Activated T-helper 1 cell treated with anti-CD3 and anti-CD28 coated beads, Interleukin-12 subunit alpha, Interleukin-12 subunit beta, Interleukin-2, Interleukin-4 antibody, amounts not matched to agents 30 ng/mL and 10 ng/mL and 1 ng/mL, durations not matched to agents 14 hours and 24 hours and 36 hours (primary cell): ENCODE measurements around the gene NR1D1. TPM values are rescaled to one million over a fixed set of nuclear protein-coding genes. Genes with fewer than 3 reads are reported as not detected.

Experiments
- DNase-seq: peaks from one replicate; pipeline ENCODE4 v3.0.0; 2021; ENCODE audit warnings: low spot score
- H3K27ac Mint-ChIP-seq: one replicate; pipeline ENCODE4 v1.8.0; 2021; ENCODE audit warnings: mild to moderate bottlenecking, mixed read lengths
- H3K27me3 Mint-ChIP-seq: one replicate; pipeline ENCODE4 v1.8.0; 2022; ENCODE audit warnings: mild to moderate bottlenecking, moderate library complexity, mixed read lengths; ENCODE audit not compliant: insufficient read depth
- H3K36me3 Mint-ChIP-seq: one replicate; pipeline ENCODE4 v1.8.0; 2021; ENCODE audit warnings: low read depth, mixed read lengths
- H3K4me1 Mint-ChIP-seq: one replicate; pipeline ENCODE4 v1.8.0; 2021; ENCODE audit warnings: low read depth, mixed read lengths
- H3K4me3 Mint-ChIP-seq: one replicate; pipeline ENCODE4 v1.8.0; 2021; ENCODE audit warnings: mild to moderate bottlenecking, moderate library complexity, mixed read lengths
- H3K9me3 Mint-ChIP-seq: one replicate; pipeline ENCODE4 v1.8.0; 2021; ENCODE audit warnings: mixed read lengths
- intact Hi-C: fragments of 100-400 bp; cut with micrococcal nuclease; formaldehyde crosslinking; loops from one replicate; pipeline ENCODE4 v1.15.1; 2024
- total RNA-seq: library from RNA; stranded (reverse); gene quantifications from 2 replicates; pipeline ENCODE4 v1.2.3, GENCODE V29; 2022

Gene NR1D1
- total RNA-seq, 1 donor from 2014 or later: 8.7 TPM

- H3K4me3 Mint-ChIP-seq: no peak overlapping the region
- H3K27ac Mint-ChIP-seq: no peak overlapping the region
- H3K36me3 Mint-ChIP-seq: no peaks in the 10 kb centered on the region
- intact Hi-C loops: loop anchor here (5.0 kb wide), 1 partner anchor 101 kb away; no protein-coding TSS in a partner anchor
- peaks cover 60% of the 10 kb centered on the region for H3K4me1 Mint-ChIP-seq
- no peak for DNase-seq
- H3K9me3 Mint-ChIP-seq: no peaks in the 10 kb centered on the region
- H3K27me3 Mint-ChIP-seq: peaks cover 35% of the 10 kb centered on the region
Measured at GRCh38 chr17:40065769-40066510, 34.4 kb downstream of the NR1D1 start.

DNA sequence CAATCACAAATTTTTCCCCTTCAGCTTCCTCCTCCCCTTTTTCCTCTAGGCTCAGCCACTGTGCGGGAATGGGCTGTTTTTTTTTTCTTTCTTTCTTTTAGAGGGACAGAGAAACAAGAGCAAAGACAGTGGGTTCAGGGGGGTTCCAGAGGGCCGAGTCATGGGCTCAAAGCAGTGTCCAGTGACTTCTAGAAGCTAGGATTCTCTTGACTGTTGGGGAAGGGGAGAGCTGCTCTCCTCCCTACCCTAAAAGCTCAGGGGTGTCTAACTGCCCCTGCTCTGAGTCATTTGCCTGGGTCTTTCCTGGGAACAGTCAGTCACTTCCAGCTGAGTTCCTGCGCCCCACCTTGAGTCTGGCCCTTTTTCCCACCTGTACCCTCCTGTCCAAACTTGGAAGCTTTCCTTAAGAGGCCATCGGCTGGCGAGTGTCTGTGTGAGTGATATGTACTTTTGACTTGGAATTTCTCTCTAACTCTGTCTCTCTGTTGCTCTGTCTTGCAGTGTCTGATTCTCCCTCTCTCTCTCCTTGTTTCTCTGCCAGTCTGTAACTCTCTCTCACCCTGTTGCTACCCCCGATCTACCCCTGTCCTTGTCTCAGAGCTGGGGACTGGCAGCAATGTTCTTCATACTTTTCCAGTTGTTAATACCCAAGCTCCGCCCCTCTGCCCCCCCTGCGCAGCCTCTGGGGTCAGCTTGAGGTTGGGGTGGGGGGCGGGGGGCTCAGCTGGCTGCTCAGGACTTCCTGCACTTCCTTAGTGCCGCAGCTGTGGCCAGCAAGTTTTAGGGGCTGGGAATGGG is 35.2 kb downstream of the NR1D1 start:
- peaks cover 37% of the 10 kb centered on the region for H3K27me3 Mint-ChIP-seq
- no peaks in the 10 kb centered on the region for H3K36me3 Mint-ChIP-seq
- H3K4me1 Mint-ChIP-seq: peaks cover 59% of the 10 kb centered on the region
- DNase-seq: no peak
- intact Hi-C loops: loop anchor here (5.0 kb wide), 1 partner anchor 102 kb away; no protein-coding TSS in a partner anchor
- H3K9me3 Mint-ChIP-seq: no peaks in the 10 kb centered on the region
- H3K4me3 Mint-ChIP-seq: peak overlapping the region; percentile 64
- H3K27ac Mint-ChIP-seq: peak overlapping the region; percentile 15

DNA sequence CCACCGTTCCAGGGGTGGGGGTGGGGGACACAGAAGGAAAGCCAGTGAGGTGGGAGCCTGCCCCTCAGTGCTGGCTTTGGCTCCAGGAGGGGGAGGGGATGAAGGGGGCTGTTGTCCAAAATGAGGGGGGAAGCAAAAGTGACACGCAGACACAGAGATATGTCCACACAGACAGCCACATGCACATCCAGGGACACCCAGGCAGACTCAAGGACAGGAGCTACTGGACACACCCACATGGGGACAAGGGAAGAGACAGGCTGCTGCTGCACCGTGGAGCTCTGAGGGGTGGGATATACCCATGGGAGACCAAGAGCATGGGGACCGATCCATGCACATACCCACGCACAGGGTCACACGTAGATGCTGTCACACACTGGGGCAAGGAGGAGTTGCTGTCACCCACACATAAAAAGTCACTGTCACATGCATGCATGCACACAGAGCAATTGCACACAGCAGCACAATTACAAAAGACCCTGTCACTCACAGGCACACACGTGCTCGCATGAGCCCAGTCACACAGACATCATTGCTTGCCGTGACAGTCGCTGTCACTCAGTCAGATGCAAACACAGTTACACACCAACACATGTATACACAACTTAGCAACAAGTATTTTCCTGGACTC is 36.4 kb downstream of the NR1D1 start:
- H3K27ac Mint-ChIP-seq: peak overlapping the region; percentile 29
- peaks cover 47% of the 10 kb centered on the region for H3K4me1 Mint-ChIP-seq
- peaks cover 43% of the 10 kb centered on the region for H3K27me3 Mint-ChIP-seq
- peak overlapping the region; percentile 64 for H3K4me3 Mint-ChIP-seq
- intact Hi-C loops: no loop called here
- H3K9me3 Mint-ChIP-seq: no peaks in the 10 kb centered on the region
- no peaks in the 10 kb centered on the region for H3K36me3 Mint-ChIP-seq
- DNase-seq: no peak

DNA sequence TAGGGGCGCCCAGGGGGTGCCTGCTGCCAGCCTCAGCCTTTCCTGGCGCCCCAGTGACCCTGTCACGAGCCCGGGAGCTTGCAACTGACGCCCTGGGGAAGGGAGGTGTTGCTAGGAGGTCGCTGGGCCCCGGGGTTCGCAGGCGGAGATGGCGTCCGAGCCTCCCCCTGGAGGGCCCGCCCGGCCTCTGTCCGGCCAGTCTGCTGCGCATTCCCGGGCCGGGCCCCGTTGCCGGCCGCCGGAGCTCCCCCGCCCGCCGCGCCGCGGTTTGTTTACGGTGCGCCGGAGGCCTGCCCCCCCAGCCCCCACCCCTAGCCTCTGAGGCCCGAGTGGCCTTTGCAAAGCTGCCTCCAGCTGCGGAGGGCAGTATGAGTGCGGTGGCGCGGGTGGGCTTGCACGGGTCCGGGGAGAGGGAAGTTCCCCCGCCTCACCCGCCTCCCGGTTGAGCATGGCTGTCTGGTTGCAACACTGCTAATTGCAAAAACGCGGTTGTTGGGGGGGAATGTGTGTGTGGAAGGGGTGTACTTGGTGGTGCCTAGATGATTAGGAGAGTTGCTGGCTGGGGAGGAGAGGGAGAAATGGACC is 37.1 kb downstream of the NR1D1 start:
- H3K4me3 Mint-ChIP-seq: peak overlapping the region; percentile 64

DNA sequence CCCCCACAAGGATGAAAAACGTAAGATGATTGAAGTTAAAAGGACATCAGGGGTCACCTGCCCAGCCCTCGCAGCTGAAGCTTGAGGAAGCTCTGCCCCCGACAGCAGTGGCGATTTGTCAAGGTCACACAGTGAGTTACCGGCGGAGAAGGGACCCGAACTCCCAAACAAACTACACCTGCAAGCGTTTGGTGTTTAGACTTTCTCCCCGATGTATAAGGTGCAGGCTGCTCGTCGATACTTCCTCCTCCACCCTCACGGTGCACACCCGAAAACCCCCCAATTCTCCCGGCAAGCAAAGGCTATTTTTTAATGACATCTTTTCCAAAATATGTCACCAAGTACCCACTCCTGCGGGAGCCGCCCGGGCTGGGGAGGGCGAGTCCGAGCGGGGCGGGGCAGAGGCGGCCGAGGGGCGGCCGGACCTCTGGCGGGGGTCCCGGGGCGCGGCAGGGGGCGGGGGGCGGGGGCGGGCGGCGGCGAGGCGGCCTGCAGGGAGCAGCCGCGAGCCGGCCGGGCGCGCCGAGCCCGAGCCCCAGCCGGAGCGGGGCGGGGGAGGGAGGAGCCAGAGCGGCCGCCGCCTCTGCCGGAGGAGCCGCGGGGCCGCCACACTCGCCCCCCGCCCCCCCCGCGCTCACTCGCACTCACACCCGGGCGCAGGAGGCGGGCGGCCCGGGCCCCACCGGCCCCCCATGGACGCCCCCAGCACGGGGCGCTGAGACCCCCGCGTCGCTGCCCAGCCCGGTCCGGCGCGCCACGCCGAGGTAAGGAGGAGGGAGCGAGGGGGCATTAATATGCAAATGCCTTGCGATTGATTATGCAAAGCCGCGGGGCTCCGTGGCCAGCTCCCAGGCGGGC is 37.8 kb downstream of the NR1D1 start, which contains the start of gene THRA:
TSS of gene THRA (plus strand) at position 637 of the 858 bp plus-strand sequence. CDS start 11,524 bp downstream, outside the sequence.
- no peaks in the 10 kb centered on the region for H3K36me3 Mint-ChIP-seq
- peak; percentile 54 for DNase-seq
- no peaks in the 10 kb centered on the region for H3K9me3 Mint-ChIP-seq
- peak within 1 kb of the TSS; percentile 29 for H3K27ac Mint-ChIP-seq
- H3K4me3 Mint-ChIP-seq: peak within 1 kb of the TSS; percentile 86
- peaks cover 43% of the 10 kb centered on the region for H3K27me3 Mint-ChIP-seq
- peaks cover 33% of the 10 kb centered on the region for H3K4me1 Mint-ChIP-seq
- intact Hi-C loops: loop anchor here (1.0 kb wide), 2 partner anchors 8 to 13 kb away; partner anchors contain the start of gene MED24

More for the DNA sequence above, 37.1 kb downstream of the NR1D1 start:
- DNase-seq: no peak
- Mint-ChIP-seq H3K27me3 (peaks cover 43% of the 10 kb centered on the region), H3K27ac (peak overlapping the region; percentile 29), H3K9me3 (no peaks in the 10 kb centered on the region), H3K4me1 (peaks cover 40% of the 10 kb centered on the region), H3K36me3 (no peaks in the 10 kb centered on the region)
- intact Hi-C loops: no loop called here

DNA sequence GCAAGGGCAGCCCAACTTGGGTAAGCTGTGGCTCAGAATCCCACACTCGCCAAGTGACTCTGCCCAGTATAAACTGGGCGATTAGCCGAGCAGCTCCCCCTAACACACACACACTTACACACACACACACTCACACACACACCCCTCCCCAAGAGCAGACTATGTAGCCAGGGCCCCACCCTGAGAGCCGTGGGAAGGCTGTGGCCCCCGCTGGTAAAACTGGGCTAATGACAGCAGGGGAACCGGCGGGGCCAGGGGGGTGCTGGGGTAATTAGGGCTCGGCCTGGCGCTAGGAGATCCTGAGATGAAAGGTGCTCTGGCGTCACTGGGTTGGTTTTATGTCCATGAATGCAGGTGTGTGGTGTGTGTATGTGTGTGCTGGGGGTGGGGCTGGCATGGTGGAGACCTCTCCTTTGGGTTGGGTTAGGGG is 38.8 kb downstream of the NR1D1 start:
- H3K27me3 Mint-ChIP-seq: peaks cover 46% of the 10 kb centered on the region
- intact Hi-C loops: loop anchor here (1.0 kb wide), 2 partner anchors 7 to 14 kb away; partner anchors contain the start of gene MED24
- peaks cover 29% of the 10 kb centered on the region for H3K4me1 Mint-ChIP-seq
- H3K4me3 Mint-ChIP-seq: peak overlapping the region; percentile 86
- H3K9me3 Mint-ChIP-seq: no peaks in the 10 kb centered on the region
- no peak for DNase-seq
- H3K36me3 Mint-ChIP-seq: no peaks in the 10 kb centered on the region
- H3K27ac Mint-ChIP-seq: no peak overlapping the region

DNA sequence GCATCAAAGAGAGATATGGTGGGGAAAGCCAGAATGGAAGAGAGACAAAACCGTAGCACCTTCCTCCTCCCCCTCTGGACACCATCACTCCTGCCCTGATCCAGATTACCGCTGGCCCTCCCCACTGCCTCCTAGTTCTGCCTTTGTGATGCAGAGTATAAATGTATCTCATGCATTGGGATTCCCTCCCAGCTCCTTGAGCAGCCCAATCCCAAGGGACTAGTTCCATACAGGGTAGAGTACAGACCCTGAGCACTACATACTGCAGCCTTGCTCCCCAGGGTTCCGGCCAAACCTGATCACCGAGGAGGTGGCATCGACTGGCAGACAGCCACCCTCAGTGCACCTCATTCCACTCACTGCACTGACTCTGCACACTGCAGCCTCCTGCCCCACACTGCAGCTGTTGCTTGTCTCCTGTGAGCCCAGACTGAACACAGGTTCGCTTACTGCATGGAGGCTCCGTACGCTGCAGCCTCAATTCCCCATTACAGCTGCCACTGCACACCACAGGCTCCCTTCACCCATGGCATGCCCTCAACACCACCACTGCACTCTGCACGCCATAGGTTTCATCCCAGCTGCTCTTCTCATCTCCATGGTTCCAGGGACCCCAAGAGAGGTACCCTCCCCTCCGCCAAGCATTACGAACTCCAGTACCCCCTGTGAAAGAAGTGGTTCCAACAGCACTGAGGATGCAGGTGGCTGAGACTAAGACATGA is 39.3 kb downstream of the NR1D1 start:
- DNase-seq: no peak
- Mint-ChIP-seq H3K4me1 (peaks cover 29% of the 10 kb centered on the region), H3K9me3 (no peaks in the 10 kb centered on the region), H3K27me3 (peaks cover 51% of the 10 kb centered on the region), H3K4me3 (peak overlapping the region; percentile 86), H3K27ac (no peak overlapping the region), H3K36me3 (no peaks in the 10 kb centered on the region)
- intact Hi-C loops: no loop called here

DNA sequence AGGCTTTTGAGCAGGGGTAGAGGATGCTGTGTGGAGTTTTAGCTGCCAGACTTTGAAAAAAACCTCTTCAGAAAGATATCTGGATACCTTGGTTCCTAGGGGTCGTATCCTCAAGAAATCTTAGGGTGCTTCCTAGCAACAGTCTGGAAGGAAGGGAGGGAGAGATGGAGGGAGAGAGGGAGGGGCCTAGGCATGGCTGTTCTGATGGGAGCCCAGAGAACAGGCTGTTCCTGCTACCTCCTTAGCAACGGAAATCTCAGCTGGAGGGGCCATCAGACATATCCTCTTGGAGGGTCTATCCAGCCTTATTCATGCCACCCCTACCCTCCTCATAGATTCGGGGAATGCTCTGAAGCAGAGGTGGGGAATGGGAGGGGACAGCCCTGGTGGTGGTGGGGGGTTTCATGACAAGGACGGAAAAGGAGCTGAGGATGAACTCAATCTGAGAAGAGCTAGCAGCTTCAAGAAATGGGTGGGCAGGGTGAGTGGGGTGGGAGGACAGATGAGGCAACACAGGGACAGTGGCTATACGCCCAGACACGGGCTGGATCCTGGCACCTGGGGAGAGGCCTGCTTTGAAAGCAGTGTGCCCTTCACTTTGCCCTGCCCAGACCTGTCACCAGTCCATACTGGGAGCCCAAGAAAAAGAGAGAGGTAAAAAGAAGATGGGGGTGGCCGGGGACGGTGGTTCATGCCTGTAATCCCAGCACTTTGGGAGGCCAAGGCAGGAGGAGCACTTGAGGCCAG is 40.5 kb downstream of the NR1D1 start:
- no peak overlapping the region for H3K27ac Mint-ChIP-seq

GRCh38 chr17:40058865-40059264 is 41.5 kb downstream of the NR1D1 start:
- peaks cover 36% of the 10 kb centered on the region for H3K27me3 Mint-ChIP-seq
- intact Hi-C loops: no loop called here
- H3K4me1 Mint-ChIP-seq: peaks cover 24% of the 10 kb centered on the region
- H3K36me3 Mint-ChIP-seq: peaks cover 3% of the 10 kb centered on the region
- DNase-seq: no peak
- no peak overlapping the region for H3K4me3 Mint-ChIP-seq
- no peaks in the 10 kb centered on the region for H3K9me3 Mint-ChIP-seq
- H3K27ac Mint-ChIP-seq: no peak overlapping the region

More for the DNA sequence above, 40.5 kb downstream of the NR1D1 start:
- Mint-ChIP-seq H3K4me3 (no peak overlapping the region), H3K27me3 (peaks cover 46% of the 10 kb centered on the region), H3K9me3 (no peaks in the 10 kb centered on the region), H3K4me1 (peaks cover 29% of the 10 kb centered on the region), H3K36me3 (no peaks in the 10 kb centered on the region)
- intact Hi-C loops: no loop called here
- no peak for DNase-seq

DNA sequence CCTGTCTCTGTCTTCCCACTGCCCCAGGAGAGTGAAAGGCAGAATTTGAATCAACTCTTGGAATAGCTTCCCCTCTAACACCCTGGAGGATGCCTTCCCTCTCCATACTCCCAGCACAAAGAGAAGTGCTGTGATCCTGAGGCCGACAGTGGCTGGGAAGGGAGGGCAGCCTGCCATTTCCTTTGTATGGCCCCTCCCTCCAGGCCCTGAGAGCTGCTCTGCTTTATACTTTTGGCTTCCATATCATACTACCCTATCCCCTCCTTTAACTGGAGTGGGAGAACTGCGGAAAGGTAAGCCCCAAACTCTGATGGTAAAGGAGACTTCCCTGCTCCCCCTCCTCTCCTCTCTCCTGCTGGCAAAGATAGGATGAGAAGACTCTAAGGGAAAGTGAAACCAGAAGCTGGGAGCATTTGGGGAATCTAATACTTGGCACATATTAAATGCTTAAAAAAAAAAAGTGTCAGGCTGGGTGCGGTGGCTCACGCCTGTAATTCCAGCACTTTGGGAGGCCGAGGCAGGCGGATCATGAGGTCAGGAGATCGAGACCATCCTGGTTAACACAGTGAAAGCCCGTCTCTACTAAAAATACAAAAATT is 42.1 kb downstream of the NR1D1 start:
- H3K27me3 Mint-ChIP-seq: peaks cover 32% of the 10 kb centered on the region
- H3K4me1 Mint-ChIP-seq: peaks cover 22% of the 10 kb centered on the region
- H3K27ac Mint-ChIP-seq: no peak overlapping the region

More for the DNA sequence above, 42.1 kb downstream of the NR1D1 start:
- DNase-seq: no peak
- Mint-ChIP-seq H3K9me3 (no peaks in the 10 kb centered on the region), H3K36me3 (peaks cover 3% of the 10 kb centered on the region), H3K4me3 (no peak overlapping the region)
- intact Hi-C loops: no loop called here
